Ecto neural progenitor cell (in vitro differentiated cells): Measurements from ENCODE around the gene AGBL5.

Source experiments
- DNase-seq: peaks from one replicate; pipeline ENCODE4 v3.0.0-alpha.2; 2018; ENCODE audit warnings: low spot score

AGBL5 gene

GRCh38 chr2:27050996-27051901, at the start of gene AGBL5:
Gene AGBL5 (plus strand): TSS chr2:27051668. CDS start chr2:27052959, 1,291 bp downstream.
- DNase-seq, result peak; percentile 96

GRCh38 chr2:27001950-27002349, 49.5 kb upstream of the AGBL5 start:
- DNase-seq, result no peak

GRCh38 chr2:27003007-27003406, 48.5 kb upstream of the AGBL5 start:
- DNase-seq, result no peak

DNA sequence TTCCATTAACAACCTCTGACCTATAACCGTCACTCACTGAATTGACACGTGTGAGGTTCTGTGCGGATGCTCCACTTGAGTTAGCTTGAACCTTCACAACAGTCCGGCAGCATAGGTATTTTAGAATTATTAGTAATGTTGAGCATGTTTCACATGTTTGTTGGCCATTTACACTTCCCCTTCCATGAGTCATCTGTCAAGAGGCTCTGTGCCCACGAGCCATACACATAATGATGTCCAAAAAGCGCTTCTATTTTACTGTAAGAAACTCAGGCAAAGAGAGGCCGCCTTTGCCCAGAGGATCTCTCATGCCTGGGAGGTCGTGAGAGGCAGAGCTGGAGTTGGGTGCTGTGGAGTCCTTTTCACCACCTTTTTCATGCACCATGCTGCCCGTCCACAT, 47.6 kb upstream of the AGBL5 start:
- DNase-seq, result no peak

GRCh38 chr2:27006602-27007415, 44.7 kb upstream of the AGBL5 start:
- DNase-seq, result no peak

DNA sequence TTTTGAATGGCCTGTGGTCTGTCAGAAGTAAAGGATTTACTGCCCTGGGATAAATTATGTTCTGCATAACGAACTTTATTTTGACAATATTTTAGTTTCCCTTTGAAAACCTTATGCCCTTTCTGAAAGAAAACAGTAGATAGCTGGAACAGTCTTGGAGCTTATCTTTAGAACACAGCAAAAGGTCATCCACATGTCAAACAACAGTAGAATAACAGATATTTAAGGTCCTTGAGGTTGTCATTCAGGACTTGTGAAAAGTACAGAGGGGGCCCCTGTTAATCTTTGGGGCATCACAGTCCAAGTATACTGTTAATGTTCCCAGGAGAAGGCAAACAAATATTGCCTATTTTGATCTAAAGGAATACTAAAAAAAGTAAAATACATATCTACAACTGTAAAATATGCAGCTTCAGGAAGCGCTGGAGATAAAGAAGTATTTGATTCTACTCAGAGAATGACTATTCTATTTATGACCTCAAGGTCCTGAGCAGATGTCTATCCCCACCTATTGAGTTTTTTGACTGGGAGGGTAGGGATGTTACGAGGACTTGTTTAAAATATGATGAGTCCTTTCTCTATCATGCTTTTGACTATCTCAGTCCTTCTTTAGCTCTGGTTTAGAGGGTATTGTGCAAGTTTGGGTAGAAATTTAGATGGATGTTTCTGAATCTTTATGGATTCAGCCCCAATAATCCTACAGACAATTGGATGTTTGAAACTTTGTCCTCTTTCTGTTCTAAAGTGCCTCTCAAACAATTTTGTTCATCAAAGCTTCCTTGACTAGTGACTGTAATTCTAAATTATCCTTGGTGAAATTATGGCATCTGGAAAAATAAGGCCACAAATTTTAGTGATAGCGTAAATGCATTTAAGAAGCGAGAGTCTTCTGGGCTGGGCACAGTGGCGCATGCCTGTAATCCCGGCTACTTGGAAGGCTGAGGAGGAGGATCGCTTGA, 43.8 kb upstream of the AGBL5 start:
- no peak for DNase-seq

GRCh38 chr2:27008678-27009077, 42.8 kb upstream of the AGBL5 start:
- DNase-seq, result no peak

DNA sequence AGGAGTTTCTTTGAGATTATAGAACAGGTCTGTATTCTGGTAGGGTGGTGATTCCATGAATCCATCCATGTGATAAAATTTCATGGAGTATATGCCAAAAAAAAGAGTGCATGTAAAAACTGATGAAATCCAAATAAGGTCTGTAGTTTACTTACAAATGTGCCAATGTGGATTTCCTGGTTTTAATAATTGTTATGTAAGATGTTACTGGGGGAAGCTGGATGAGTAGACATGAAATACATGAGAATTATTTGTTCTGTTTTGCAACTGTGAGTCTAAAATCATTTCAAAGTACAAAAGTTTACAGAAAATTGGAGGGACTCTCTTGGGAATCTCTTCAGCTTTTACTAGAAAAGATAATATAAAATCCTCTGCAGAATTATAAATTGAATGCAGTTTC, 42.4 kb upstream of the AGBL5 start:
- no peak for DNase-seq

DNA sequence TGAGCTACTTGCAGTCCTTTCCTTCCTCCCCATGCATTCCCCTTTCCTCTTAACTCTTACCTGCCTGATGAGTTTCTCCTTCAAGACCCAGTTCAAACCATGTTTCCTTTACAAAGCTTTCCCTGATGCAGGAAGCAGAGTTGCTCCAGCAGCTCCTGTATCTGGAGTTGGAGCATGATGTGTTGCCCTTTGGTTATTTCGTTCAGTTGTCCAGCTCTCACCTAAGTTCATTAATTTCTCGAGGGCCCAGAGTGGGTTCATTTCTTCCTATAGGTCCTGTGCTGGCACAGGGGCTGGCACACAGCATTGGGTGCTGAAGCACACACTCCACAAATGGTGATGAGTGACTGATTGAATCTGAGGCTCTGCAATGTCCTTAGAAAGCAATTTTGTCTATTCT, 41.8 kb upstream of the AGBL5 start:
- no peak for DNase-seq

DNA sequence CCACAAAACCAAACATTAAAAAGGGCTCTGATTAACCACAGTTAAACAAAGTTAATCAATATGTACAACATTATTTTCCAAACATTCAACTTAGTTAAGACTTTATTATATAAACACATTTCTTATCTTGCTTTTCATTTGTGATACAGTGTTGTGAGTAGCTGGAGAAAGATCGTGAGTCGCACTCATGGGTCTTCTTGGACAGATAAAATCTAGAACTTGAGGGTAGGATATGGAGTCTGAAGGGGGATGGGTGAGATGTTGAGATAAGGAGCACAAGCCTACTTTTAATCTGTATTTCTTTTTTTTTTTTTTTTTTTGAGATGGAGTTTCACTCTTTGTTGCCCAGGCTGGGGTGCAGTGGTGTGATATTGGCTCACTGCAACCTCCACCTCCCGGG, 41.3 kb upstream of the AGBL5 start:
- no peak for DNase-seq

DNA sequence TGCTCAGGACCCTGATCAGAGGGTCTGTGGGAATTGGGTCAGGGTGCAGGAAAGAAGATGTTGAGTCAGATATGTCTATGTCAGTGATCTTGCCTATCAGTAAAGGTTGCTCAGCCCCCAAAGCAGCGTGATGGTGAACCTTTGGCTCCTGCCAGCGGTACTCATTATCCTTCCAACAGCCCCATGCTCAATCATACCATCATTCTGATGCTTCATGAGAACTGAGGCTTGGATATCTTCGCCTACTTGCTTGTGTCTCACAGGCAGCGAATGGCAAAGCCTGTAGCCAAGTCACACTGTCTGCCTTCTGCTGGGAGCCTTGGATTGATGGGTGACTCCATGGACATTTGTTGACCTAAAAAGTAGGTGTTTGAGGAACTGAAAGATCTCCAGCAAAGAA, 37.7 kb upstream of the AGBL5 start:
- no peak for DNase-seq

GRCh38 chr2:27014771-27015433, 36.6 kb upstream of the AGBL5 start:
- DNase-seq, result no peak

- DNase-seq, result peak; percentile 61
These were observed 34.6 kb upstream of the AGBL5 start for GRCh38 chr2:27016801-27017325.

DNA sequence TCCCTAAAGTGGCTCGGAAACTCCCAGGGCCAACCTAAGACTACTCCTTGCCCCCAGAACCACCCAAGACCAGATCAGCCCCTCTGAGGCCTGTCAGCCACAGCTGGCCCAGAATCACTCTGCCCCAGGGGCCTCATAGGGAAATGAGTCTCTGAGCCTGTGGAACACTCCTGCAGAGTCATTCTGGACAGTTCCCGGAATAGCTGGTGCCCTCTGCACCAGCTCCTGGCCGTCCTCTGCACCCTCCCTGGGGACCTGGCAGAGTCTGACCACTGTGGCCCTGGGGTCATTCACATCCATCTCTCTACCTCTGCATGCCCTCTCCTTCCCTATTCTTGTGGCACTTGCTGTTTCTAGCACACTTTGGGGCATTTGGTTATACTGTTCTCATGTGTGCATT, 33.3 kb upstream of the AGBL5 start:
- DNase-seq, result no peak

GRCh38 chr2:27019459-27019858, 32.0 kb upstream of the AGBL5 start:
- no peak for DNase-seq

- DNase-seq, result no peak
These were observed 31.3 kb upstream of the AGBL5 start for GRCh38 chr2:27019931-27020855.

DNA sequence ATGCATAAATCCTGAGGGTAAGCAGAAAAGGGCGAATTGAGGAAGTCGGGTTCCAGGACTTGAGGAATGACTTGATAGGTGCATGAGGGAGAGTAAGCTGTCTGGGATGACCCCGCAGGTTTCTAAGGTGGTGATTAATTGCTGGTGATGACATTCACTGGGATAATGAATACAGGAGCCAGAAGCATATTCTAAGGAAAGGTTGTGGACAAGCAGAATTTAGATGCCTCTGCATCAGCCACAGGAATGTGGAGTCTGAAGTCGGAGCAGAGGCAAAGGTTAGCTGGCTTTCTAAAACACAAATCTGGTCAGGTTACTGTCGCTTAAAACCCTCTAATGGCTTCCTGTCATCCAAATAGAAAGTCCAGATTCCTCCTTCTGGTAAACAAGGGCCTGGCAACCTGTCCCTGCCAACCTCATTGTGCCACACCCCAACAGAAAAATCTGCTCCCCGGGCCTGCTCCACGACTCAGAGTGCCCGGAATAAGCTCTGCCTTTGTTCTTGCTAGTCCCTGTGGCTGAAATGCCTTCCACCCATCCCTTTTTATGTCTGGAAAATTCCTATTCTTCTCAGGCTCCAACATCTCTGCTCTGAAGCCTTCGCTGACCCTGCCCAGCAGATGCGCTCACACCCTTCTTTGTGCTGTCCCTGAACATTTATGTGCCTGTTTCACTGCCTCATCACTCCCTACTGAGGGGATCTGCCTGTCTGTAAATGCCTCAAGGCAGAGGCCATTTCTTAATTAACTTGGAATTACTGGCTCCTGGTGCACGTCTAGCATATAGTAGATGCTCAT, 30.0 kb upstream of the AGBL5 start:
- DNase-seq, result no peak

GRCh38 chr2:27023740-27024139, 27.7 kb upstream of the AGBL5 start:
- no peak for DNase-seq

DNA sequence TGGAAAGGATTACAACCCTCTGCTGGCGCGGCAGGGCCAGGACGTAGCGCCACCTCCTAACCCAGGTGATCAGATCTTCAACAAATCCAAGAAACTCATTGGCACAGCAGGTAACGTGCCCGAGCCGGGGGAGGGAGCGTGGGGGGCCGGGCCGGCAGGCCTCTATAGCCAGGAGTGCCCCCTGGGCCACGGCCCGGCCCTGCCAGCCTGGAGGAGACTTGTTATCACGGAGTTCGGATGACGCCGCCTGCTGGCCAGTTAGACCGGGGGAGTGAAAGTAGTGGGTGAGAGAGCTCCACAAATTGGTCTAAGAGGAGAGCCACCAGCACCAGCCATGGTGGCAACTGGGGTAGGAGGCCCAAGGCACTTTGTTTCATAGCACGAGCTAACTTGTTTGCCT, 27.3 kb upstream of the AGBL5 start:
- peak; percentile 67 for DNase-seq
